Neuronal stem cell (in vitro differentiated cells): ENCODE data around the gene SMPD2.

Experiments used
- DNase-seq: peaks from one replicate; pipeline ENCODE4 v3.0.0-alpha.2; 2013; ENCODE audit warnings: low spot score
- H2AFZ ChIP-seq: one replicate; pipeline ENCODE4 v1.6.1; 2013; ENCODE audit warnings: mild to moderate bottlenecking, low read length, inconsistent platforms
- H2AK5ac ChIP-seq: 2 replicates; pipeline ENCODE4 v1.6.1; 2013; ENCODE audit warnings: low read depth, mild to moderate bottlenecking, inconsistent platforms, low read length, moderate library complexity, mixed read lengths
- H2BK120ac ChIP-seq: 2 replicates; pipeline ENCODE4 v1.6.1; 2013; ENCODE audit warnings: low read depth, mild to moderate bottlenecking, inconsistent platforms, low read length, moderate library complexity, mixed read lengths
- H2BK12ac ChIP-seq: one replicate; pipeline ENCODE4 v1.6.1; 2013; ENCODE audit warnings: low read length, inconsistent platforms
- H2BK15ac ChIP-seq: 2 replicates; pipeline ENCODE4 v1.6.1; 2013; ENCODE audit warnings: mild to moderate bottlenecking, low read length, inconsistent platforms, mixed read lengths
- H2BK5ac ChIP-seq: one replicate; pipeline ENCODE4 v1.6.1; 2013; ENCODE audit warnings: inconsistent platforms, mild to moderate bottlenecking, low read length, moderate library complexity
- H3K14ac ChIP-seq: one replicate; pipeline ENCODE4 v1.6.1; 2013; ENCODE audit warnings: low read length, inconsistent platforms
- H3K18ac ChIP-seq: 2 replicates; pipeline ENCODE4 v1.6.1; 2013; ENCODE audit warnings: low read length, inconsistent platforms
- H3K23ac ChIP-seq: 2 replicates; pipeline ENCODE4 v1.6.1; 2013; ENCODE audit warnings: low read depth, mild to moderate bottlenecking, mixed read lengths, low read length, inconsistent platforms; ENCODE audit not compliant: poor library complexity
- H3K27ac ChIP-seq: replicated peaks from 3 replicates; pipeline ENCODE4 v1.5.1; 2013; ENCODE audit warnings: low read length, inconsistent platforms
- H3K27me3 ChIP-seq, 3 experiments: 2 replicates each; pipeline ENCODE4 v1.6.1; 2013; ENCODE audit warnings: low read length in 3 of 3, mild to moderate bottlenecking in 2 of 3, inconsistent platforms in 1 of 3, low read depth in 1 of 3, mixed read lengths in 1 of 3, moderate library complexity in 1 of 3; ENCODE audit not compliant: control insufficient read depth in 3 of 3, insufficient read depth in 3 of 3
- H3K36me3 ChIP-seq, 2 donors: replicated peaks in 1 of 2; 2 replicates each; pipeline ENCODE4 v1.6.1; 2013; ENCODE audit warnings: low read length in 2 of 2; ENCODE audit not compliant: control insufficient read depth in 2 of 2, insufficient read depth in 2 of 2
- H3K4ac ChIP-seq: 2 replicates; pipeline ENCODE4 v1.6.1; 2013; ENCODE audit warnings: inconsistent platforms, mild to moderate bottlenecking, low read length, moderate library complexity
- H3K4me1 ChIP-seq, 2 donors: 1 replicate in 1 of 2; 2 replicates in 1 of 2; pipeline ENCODE4 v1.6.1; 2013; ENCODE audit warnings: low read length in 2 of 2, low read depth in 1 of 2; ENCODE audit not compliant: control insufficient read depth in 2 of 2, insufficient read depth in 1 of 2
- H3K4me2 ChIP-seq: one replicate; pipeline ENCODE4 v1.6.1; 2013; ENCODE audit warnings: mild to moderate bottlenecking, low read length, inconsistent platforms; ENCODE audit not compliant: insufficient read depth, poor library complexity, severe bottlenecking
- H3K4me3 ChIP-seq, 2 donors: 2 replicates each; pipeline ENCODE4 v1.5.1; 2013; ENCODE audit warnings: low read length in 2 of 2, mild to moderate bottlenecking in 2 of 2, inconsistent platforms in 1 of 2, moderate library complexity in 1 of 2
- H3K79me1 ChIP-seq: one replicate; pipeline ENCODE4 v1.6.1; 2013; ENCODE audit warnings: low read depth, mild to moderate bottlenecking, inconsistent platforms, low read length, moderate library complexity
- H3K9ac ChIP-seq: one replicate; pipeline ENCODE4 v1.6.1; 2013; ENCODE audit warnings: mild to moderate bottlenecking, low read depth, low read length, inconsistent platforms; ENCODE audit not compliant: poor library complexity
- H3K9me3 ChIP-seq, 2 donors: replicated peaks in 1 of 2; 2 replicates each; pipeline versions ENCODE3 to v1.6.1; 2013; ENCODE audit warnings: low read length in 2 of 2, mild to moderate bottlenecking in 2 of 2, inconsistent platforms in 1 of 2, low read depth in 1 of 2, mixed read lengths in 1 of 2, moderate library complexity in 1 of 2; ENCODE audit not compliant: control insufficient read depth in 2 of 2, insufficient read depth in 1 of 2
- H4K8ac ChIP-seq: one replicate; pipeline ENCODE4 v1.6.1; 2013; ENCODE audit warnings: low read depth, mild to moderate bottlenecking, inconsistent platforms, low read length, moderate library complexity
- H4K91ac ChIP-seq: one replicate; pipeline ENCODE4 v1.6.1; 2013; ENCODE audit warnings: low read length, low read depth, mild to moderate bottlenecking, inconsistent platforms; ENCODE audit not compliant: poor library complexity
- WGBS, 2 donors: extraction: QIAGEN DNeasy Blood & Tissue Kit; methylation state at CpG; one replicate each; pipeline ENCODE4 v1.1.7; 2013; ENCODE audit warnings: missing lambda C conversion rate in 2 of 2, mixed read lengths in 1 of 2; ENCODE audit not compliant: insufficient read length in 2 of 2, insufficient replicate concordance in 1 of 2; ENCODE audit errors: extremely low coverage in 2 of 2; 5-methylcytosine and 5-hydroxymethylcytosine counted together

Gene SMPD2

GRCh38 chr6:109466212-109466923 lies 25.8 kb downstream of the SMPD2 start:
- Histone ChIP-seq H3K36me3 (peaks cover 35 to 100% of the 10 kb centered on the region in 2 donors), H3K14ac (no peak overlapping the region), H2AK5ac (no peak overlapping the region), H3K4me3 (no peak overlapping the region), H2AFZ (no peak overlapping the region), H2BK5ac (no peak overlapping the region), H4K8ac (no peak overlapping the region), H3K27me3 (no peaks in the 10 kb centered on the region), H3K18ac (no peak overlapping the region), H3K23ac (no peak overlapping the region), H4K91ac (no peak overlapping the region), H3K4ac (no peak overlapping the region), H3K9me3 (peaks cover 0 to 3% of the 10 kb centered on the region in 2 donors), H3K4me1 (no peaks in the 10 kb centered on the region), H2BK15ac (no peak overlapping the region), H3K79me1 (peaks cover 5% of the 10 kb centered on the region), H3K9ac (no peak overlapping the region), H3K27ac (no peak overlapping the region), H2BK12ac (no peak overlapping the region), H3K4me2 (no peak overlapping the region), H2BK120ac (no peak overlapping the region)
- no CpG with 5 or more reads among the region's 7 CpGs for WGBS, 2 donors
- DNase-seq: no peak

- Histone ChIP-seq H4K91ac (no peak overlapping the region), H2BK15ac (no peak overlapping the region), H2BK5ac (no peak overlapping the region), H3K4me1 (no peaks in the 10 kb centered on the region), H3K9ac (no peak overlapping the region), H3K18ac (no peak overlapping the region), H3K14ac (no peak overlapping the region), H3K4ac (no peak overlapping the region), H3K27ac (no peak overlapping the region), H3K4me2 (no peak overlapping the region), H3K9me3 (no peaks in the 10 kb centered on the region), H2BK120ac (no peak overlapping the region), H3K36me3 (peaks cover 44 to 100% of the 10 kb centered on the region in 2 donors), H3K79me1 (peaks cover 5% of the 10 kb centered on the region), H3K27me3 (no peaks in the 10 kb centered on the region), H4K8ac (no peak overlapping the region), H2BK12ac (no peak overlapping the region), H2AFZ (no peak overlapping the region), H2AK5ac (no peak overlapping the region), H3K23ac (no peak overlapping the region), H3K4me3 (no peak overlapping the region)
- 100% methylated on average over 1 of the region's 6 CpGs; no CpG with 5 or more reads in 1 of the 2 donors for WGBS, 2 donors
- no peak for DNase-seq
Observed at GRCh38 chr6:109467696-109468095, 27.2 kb downstream of the SMPD2 start.

GRCh38 chr6:109469591-109470189 lies 29.2 kb downstream of the SMPD2 start:
- Histone ChIP-seq H3K36me3 (peaks cover 50 to 98% of the 10 kb centered on the region in 2 donors), H2BK15ac (no peak overlapping the region), H2AFZ (no peak overlapping the region), H3K9me3 (no peaks in the 10 kb centered on the region), H3K14ac (no peak overlapping the region), H3K4me3 (no peak overlapping the region), H3K79me1 (peaks cover 5% of the 10 kb centered on the region), H3K27me3 (no peaks in the 10 kb centered on the region), H3K4me2 (no peak overlapping the region), H3K27ac (no peak overlapping the region), H2AK5ac (no peak overlapping the region), H2BK12ac (no peak overlapping the region), H2BK5ac (no peak overlapping the region), H3K23ac (no peak overlapping the region), H3K9ac (no peak overlapping the region), H3K18ac (no peak overlapping the region), H4K91ac (no peak overlapping the region), H3K4me1 (no peaks in the 10 kb centered on the region), H4K8ac (no peak overlapping the region), H3K4ac (no peak overlapping the region), H2BK120ac (no peak overlapping the region)
- WGBS, 2 donors: no CpG with 5 or more reads among the region's 5 CpGs
- no peak for DNase-seq

GRCh38 chr6:109471105-109471810 lies 30.7 kb downstream of the SMPD2 start:
- no peak overlapping the region for H2BK12ac ChIP-seq
- H2BK5ac ChIP-seq: no peak overlapping the region
- no peak overlapping the region for H3K27ac ChIP-seq
- no peak overlapping the region for H2AFZ ChIP-seq
- peaks cover 49 to 98% of the 10 kb centered on the region in 2 donors for H3K36me3 ChIP-seq
- no peak overlapping the region for H3K18ac ChIP-seq
- no peak overlapping the region for H2BK120ac ChIP-seq
- H2AK5ac ChIP-seq: no peak overlapping the region
- H4K91ac ChIP-seq: no peak overlapping the region
- no peak overlapping the region for H3K23ac ChIP-seq
- H3K9ac ChIP-seq: no peak overlapping the region
- no peak overlapping the region for H4K8ac ChIP-seq
- H3K14ac ChIP-seq: no peak overlapping the region
- H3K4me2 ChIP-seq: no peak overlapping the region
- peaks cover 5% of the 10 kb centered on the region for H3K79me1 ChIP-seq
- no peaks in the 10 kb centered on the region for H3K9me3 ChIP-seq
- no peaks in the 10 kb centered on the region for H3K4me1 ChIP-seq
- no peak for DNase-seq
- no peak overlapping the region for H3K4ac ChIP-seq
- no peak overlapping the region for H2BK15ac ChIP-seq
- no CpG with 5 or more reads among the region's 5 CpGs for WGBS, 2 donors
- no peak overlapping the region for H3K4me3 ChIP-seq
- no peaks in the 10 kb centered on the region for H3K27me3 ChIP-seq
